Esophagus (tissue), 2 donors: ENCODE measurements around the gene GRK4. TPM values are rescaled to one million over a fixed set of nuclear protein-coding genes. Genes with fewer than 3 reads are reported as not detected.
"Not testable (repeated sequence)": the region's sequence is repeated elsewhere in the genome, so short reads cannot be mapped to it uniquely, and the experiment has no call there.

ENCODE experiments used
- H3K27ac ChIP-seq, 2 donors: one replicate each; pipeline ENCODE4 v1.5.1; 2013; ENCODE audit warnings: low read depth in 2 of 2, mild to moderate bottlenecking in 2 of 2, inconsistent platforms in 1 of 2, low read length in 1 of 2, moderate library complexity in 1 of 2
- H3K27me3 ChIP-seq, 2 donors: one replicate each; pipeline ENCODE4 v1.6.1; 2013; ENCODE audit warnings: low read length in 2 of 2, control low read depth in 1 of 2, mild to moderate bottlenecking in 1 of 2; ENCODE audit not compliant: insufficient read depth in 2 of 2, control insufficient read depth in 1 of 2
- H3K36me3 ChIP-seq, 2 donors: one replicate each; pipeline ENCODE4 v1.6.1; 2013; ENCODE audit warnings: low read length in 1 of 2; ENCODE audit not compliant: control insufficient read depth in 2 of 2, insufficient read depth in 2 of 2
- H3K4me1 ChIP-seq, 2 donors: one replicate each; pipeline ENCODE4 v1.6.1; 2013; ENCODE audit warnings: low read length in 1 of 2; ENCODE audit not compliant: control insufficient read depth in 2 of 2, insufficient read depth in 2 of 2
- H3K4me3 ChIP-seq, 2 donors: one replicate each; pipeline ENCODE4 v1.5.1; 2013; ENCODE audit warnings: low read length in 2 of 2, mild to moderate bottlenecking in 2 of 2, low read depth in 1 of 2, moderate library complexity in 1 of 2
- H3K9me3 ChIP-seq, 2 donors: one replicate each; pipeline ENCODE4 v1.6.1; 2013; ENCODE audit warnings: mild to moderate bottlenecking in 2 of 2, low read depth in 1 of 2, low read length in 1 of 2, moderate library complexity in 1 of 2; ENCODE audit not compliant: control insufficient read depth in 2 of 2, insufficient read depth in 1 of 2
- WGBS, 2 donors: extraction: QIAGEN DNeasy Blood & Tissue Kit; methylation state at CpG; one replicate each; pipeline ENCODE4 v1.1.7; 2013; 5-methylcytosine and 5-hydroxymethylcytosine counted together
- polyA plus RNA-seq, 2 donors: library from polyadenylated mRNA; stranded (reverse); fragments of 200-250 nt; gene quantifications; one replicate each; pipeline ENCODE4 v1.2.3, GENCODE V29; 2013
- donor health status: healthy with polysubstance abuse.
- donor health status: Bipolar disorder and iron deficiency.

The GRK4 gene
- polyA plus RNA-seq, 2 donors = 1.2 to 1.7 TPM

DNA sequence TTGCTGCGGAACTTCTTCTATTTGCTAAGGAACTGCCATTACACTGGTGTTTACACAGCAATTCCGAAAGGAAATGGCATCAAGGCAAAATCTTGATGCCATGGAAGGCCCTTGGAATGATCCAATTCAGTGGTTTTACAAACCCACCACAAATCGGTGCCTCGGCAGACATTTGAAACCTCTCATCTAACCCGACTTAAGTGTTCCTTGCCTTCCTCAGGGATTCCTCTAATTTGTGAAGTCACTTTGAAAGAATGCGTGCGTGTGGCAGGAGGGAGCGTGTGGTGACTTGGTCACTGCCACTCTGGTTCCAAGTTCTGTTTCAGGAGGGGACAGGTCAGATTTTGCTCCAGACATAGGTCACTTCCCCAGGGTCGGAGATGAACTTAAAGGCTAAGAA is 4.9 kb upstream of the GRK4 start:
- H3K9me3 ChIP-seq = no peaks in the 10 kb centered on the region
- H3K4me1 ChIP-seq = peaks cover 3 to 6% of the 10 kb centered on the region in 2 donors
- H3K27me3 ChIP-seq = no peaks in the 10 kb centered on the region
- no peak overlapping the region for H3K27ac ChIP-seq
- H3K4me3 ChIP-seq = no peak overlapping the region
- peaks cover 12 to 24% of the 10 kb centered on the region in 2 donors for H3K36me3 ChIP-seq
- WGBS, 2 donors = 66 to 73% methylated on average over 9 of the region's 9 CpGs

DNA sequence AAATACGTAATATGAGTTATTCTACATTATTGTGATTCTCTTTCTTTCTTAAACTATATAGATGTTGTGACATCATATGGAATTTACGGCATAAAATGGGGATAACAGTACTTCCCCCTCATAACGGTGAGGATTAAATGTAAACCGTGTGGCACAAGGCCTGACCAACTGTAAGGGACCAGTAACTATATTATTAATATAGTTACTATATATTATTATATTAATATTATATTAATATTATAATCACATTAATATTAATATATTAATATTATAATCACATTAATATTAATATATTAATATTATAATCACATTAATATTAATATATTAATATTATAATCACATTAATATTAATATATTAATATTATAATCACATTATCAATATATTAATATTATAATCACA is 2.9 kb upstream of the GRK4 start:
- 87 to 95% methylated on average over 4 of the region's 4 CpGs for WGBS, 2 donors
- peaks cover 6 to 12% of the 10 kb centered on the region in 2 donors for H3K4me1 ChIP-seq
- not testable (repeated sequence) for H3K27ac ChIP-seq

DNA sequence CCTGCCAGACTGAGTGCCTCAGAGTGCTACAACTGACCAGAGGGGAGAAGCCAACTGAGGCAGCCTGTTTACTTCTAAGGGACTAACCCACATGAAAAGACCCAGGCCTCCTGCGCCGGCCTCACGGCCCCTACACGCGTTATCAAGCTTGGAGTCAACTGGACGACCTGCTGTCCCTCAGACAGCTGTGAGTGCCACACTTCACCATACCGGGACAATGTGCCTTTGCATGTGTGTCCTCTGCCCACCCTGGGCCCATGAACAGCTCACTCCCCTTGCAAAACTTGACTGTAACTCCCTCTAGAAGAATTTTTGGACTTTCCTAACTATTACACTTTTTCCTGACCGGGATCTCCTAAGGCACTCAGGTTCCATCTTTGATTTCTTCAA is 2.0 kb upstream of the GRK4 start:
- peaks cover 6 to 12% of the 10 kb centered on the region in 2 donors for H3K4me1 ChIP-seq
- no peaks in the 10 kb centered on the region for H3K9me3 ChIP-seq
- H3K27ac ChIP-seq = peak overlapping the region in 1 of 2 donors; percentile 49
- peak overlapping the region in 1 of 2 donors; percentile 65 for H3K4me3 ChIP-seq
- WGBS, 2 donors = 53 to 60% methylated on average over 8 of the region's 8 CpGs
- H3K27me3 ChIP-seq = no peaks in the 10 kb centered on the region
- H3K36me3 ChIP-seq = peaks cover 7 to 9% of the 10 kb centered on the region in 2 donors

More for the DNA sequence above, 2.9 kb upstream of the GRK4 start:
- H3K27me3 ChIP-seq, H3K9me3 ChIP-seq, H3K4me3 ChIP-seq: not testable (repeated sequence)
- H3K36me3 ChIP-seq = peaks cover 7 to 14% of the 10 kb centered on the region in 2 donors

DNA sequence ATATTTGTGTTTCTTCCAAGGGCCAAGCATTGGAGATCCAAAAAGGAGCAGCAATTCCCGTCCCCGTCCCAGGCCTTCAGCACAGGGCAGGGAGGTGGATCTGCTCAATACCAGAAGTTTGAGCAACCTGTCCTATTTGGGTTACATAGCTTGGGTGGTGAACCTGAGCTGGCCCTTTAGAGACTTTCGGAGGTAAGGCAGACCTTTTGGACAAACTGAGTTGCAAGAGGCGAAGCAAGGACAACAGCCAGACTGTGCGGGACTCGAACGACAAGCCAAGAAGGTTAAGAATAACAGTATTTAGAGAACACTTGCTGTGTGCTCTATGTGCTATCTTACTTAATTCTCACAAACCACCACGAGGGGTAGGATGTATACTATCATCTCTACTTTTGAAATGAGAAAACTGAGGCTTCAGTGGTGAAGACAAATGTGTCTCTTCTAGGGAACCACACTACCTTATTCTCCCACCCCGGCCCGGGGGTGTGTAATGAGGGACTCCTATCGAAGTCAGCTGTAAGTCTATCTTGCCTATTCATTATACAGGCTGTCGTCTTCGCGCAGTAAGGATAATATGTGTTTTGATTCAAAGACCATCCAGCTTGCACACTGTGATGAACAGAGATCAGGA is 1.4 kb upstream of the GRK4 start:
- H3K27ac ChIP-seq = peak overlapping the region in 1 of 2 donors; percentile 21
- peak overlapping the region; percentile 65 to 96 for H3K4me3 ChIP-seq
- H3K9me3 ChIP-seq = no peaks in the 10 kb centered on the region
- 23 to 25% methylated on average over 14 of the region's 14 CpGs for WGBS, 2 donors
- H3K36me3 ChIP-seq = peaks cover 7 to 8% of the 10 kb centered on the region in 2 donors
- H3K27me3 ChIP-seq = no peaks in the 10 kb centered on the region
- peaks cover 6 to 12% of the 10 kb centered on the region in 2 donors for H3K4me1 ChIP-seq

DNA sequence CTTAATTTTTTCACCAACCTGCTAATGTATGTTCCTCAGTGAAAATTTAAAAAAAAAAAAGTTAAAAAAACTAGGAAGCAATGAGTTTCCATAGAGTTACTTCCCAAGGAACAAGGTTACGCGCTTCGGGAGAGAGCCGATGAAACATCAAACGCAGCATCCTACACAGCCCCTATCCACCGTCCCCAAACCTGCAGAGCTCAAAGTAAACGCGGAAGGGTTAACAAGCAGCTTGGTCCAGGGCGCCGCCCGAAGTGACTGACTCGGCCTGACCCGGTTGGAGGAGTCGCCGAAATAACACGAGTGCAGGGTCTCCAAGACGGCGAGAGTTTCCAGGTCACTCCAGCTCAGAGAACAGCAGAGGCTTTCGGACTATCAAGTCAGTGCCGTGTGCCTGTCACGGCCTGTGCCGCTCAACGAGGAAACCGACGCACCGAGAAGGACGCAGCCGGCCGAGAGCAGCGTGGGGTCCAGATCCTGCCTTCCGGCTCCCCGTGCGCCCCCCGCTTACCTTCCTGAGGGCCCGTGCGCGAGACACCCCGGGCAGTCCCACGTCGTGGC is 677 bp upstream of the GRK4 start:
- Histone ChIP-seq H3K9me3 (no peaks in the 10 kb centered on the region), H3K27ac (peak overlapping the region; percentile 87 to 91), H3K4me1 (peaks cover 6 to 12% of the 10 kb centered on the region in 2 donors), H3K4me3 (peak overlapping the region; percentile 65 to 96), H3K27me3 (no peaks in the 10 kb centered on the region), H3K36me3 (peaks cover 2 to 4% of the 10 kb centered on the region in 2 donors)
- WGBS, 2 donors = 0% methylated on average over 34 to 40 of the region's 40 CpGs

DNA sequence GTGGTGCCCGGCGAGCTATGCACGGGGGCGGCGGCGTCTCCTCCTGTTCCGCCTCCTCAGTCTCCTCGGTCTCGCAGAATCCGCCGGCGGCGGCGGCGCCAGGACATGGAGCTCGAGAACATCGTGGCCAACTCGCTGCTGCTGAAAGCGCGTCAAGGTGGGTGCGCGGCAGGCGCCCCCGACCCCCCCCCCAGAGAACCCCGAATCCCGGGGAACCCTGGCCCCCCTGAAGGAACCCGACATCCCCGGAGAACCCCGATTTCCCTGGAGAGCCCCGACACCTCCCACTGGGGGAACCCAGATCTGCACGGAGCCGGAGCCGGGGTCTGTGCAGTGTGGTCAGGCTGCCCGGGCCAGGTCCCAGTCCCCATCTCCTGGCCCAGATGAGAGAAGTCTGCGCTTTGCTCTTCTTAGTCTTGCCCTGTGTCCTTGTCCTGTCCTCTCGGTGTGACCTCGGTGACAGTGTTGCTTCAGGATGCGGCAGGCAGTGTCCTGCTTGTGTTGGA is 648 bp downstream of the GRK4 start:
- Histone ChIP-seq H3K4me1 (peaks cover 6 to 12% of the 10 kb centered on the region in 2 donors), H3K9me3 (no peaks in the 10 kb centered on the region), H3K27ac (peak overlapping the region in 1 of 2 donors; percentile 61), H3K36me3 (peaks cover 2 to 4% of the 10 kb centered on the region in 2 donors), H3K4me3 (peak overlapping the region; percentile 65 to 96), H3K27me3 (no peaks in the 10 kb centered on the region)
- WGBS, 2 donors = 0 to 1% methylated on average over 30 to 38 of the region's 38 CpGs

DNA sequence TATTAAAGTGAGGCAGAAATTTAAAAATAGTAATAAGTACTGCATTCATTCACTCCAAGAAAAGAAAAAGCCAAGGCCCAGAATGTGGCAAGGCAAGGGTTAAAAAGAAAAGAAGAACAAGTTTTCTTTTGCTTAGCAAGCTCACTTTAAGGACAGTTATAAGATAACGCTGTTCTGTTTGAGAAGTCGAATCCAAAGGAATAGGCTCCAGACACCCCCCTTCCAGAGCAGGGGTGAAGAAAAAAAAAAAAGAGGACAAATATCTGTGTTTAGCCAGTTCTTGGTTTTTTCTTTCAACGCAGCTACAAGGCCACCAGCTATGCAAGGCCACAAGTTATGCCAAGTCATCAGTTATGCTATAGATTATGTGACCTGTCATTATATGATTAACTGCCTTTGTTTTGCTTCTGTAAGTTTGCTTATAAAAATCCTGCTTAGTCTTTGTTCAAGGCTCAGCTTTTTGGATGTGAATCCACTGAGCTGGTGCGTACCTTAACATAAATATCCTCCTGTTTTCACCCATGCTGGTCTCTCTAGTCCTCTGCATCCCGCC is 1.4 kb downstream of the GRK4 start:
- 54 to 55% methylated on average over 5 of the region's 5 CpGs for WGBS, 2 donors
- H3K27ac ChIP-seq = no peak overlapping the region

DNA sequence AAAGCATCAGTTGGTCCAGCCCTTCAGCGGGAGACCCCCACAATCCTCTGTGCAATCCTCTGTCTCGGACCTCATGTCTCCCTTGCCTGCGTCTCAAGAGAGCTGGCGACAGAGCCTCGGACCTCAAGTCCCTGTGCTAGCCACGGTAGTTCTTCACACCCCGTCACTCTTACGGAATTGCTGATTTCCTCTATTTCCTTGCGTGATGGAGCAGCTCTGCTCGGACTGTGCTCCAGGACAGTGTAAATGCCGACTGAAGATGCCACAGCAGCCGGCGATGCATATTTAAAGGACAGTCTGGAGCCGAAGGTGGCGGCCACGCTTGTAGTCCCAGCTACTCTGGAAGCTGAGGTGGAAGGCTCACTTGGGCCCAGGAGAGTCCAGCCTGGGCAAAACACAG is 1.9 kb downstream of the GRK4 start:
- Histone ChIP-seq H3K4me1 (peaks cover 6 to 12% of the 10 kb centered on the region in 2 donors), H3K36me3 (peaks cover 2% of the 10 kb centered on the region in 2 donors), H3K27me3 (no peaks in the 10 kb centered on the region), H3K4me3 (no peak overlapping the region), H3K9me3 (no peaks in the 10 kb centered on the region), H3K27ac (no peak overlapping the region)
- WGBS, 2 donors = 93 to 94% methylated on average over 16 of the region's 16 CpGs

More for the DNA sequence above, 1.4 kb downstream of the GRK4 start:
- Histone ChIP-seq H3K36me3 (peaks cover 2% of the 10 kb centered on the region in 2 donors), H3K27me3 (no peaks in the 10 kb centered on the region), H3K4me3 (no peak overlapping the region), H3K4me1 (peaks cover 6 to 12% of the 10 kb centered on the region in 2 donors), H3K9me3 (no peaks in the 10 kb centered on the region)

DNA sequence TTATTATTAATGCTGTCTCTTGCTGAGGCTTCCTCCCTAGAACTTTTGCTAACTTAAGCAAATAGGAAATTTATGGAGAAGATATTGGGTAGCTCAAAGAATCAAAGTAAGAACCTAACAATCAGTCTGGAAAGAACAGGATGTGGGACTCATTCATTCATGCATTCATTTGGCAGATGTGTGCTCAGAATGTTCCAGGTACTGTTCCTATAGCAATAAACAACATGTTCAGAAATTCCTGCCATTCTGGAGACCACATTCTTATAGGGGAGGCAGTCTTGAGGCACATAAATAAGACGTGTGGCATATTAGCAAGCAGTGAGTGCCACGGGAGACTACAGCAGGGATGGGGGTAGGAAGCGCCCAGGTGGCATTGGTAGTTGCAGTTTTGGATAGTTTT is 5.0 kb downstream of the GRK4 start:
- WGBS, 2 donors = 77 to 79% methylated on average over 3 of the region's 3 CpGs
- H3K9me3 ChIP-seq = no peaks in the 10 kb centered on the region

More for the DNA sequence above, 5.0 kb downstream of the GRK4 start:
- peaks cover 0 to 9% of the 10 kb centered on the region in 2 donors for H3K4me1 ChIP-seq
- H3K36me3 ChIP-seq = peaks cover 0 to 2% of the 10 kb centered on the region in 2 donors
- H3K27ac ChIP-seq = no peak overlapping the region
- H3K27me3 ChIP-seq = no peaks in the 10 kb centered on the region
- H3K4me3 ChIP-seq = no peak overlapping the region
